NCI-H345 (cell line): ENCODE data around the gene EEA1.

Source experiments
- DNase-seq: peaks from one replicate; lab custom pipeline; 2025; lab: John Stamatoyannopoulos, UW

The EEA1 gene

GRCh38 chr12:92879698-92880322, 49.3 kb downstream of the EEA1 start:
- no peak for DNase-seq

- DNase-seq = no peak
Measured at GRCh38 chr12:92877904-92878303, 51.2 kb downstream of the EEA1 start.

- DNase-seq = no peak
Measured at GRCh38 chr12:92876496-92876895, 52.6 kb downstream of the EEA1 start.

GRCh38 chr12:92871116-92871515, 58.0 kb downstream of the EEA1 start:
- no peak for DNase-seq

GRCh38 chr12:92866418-92866817, 62.7 kb downstream of the EEA1 start:
- DNase-seq = no peak

GRCh38 chr12:92863251-92863650, 65.8 kb downstream of the EEA1 start:
- no peak for DNase-seq

GRCh38 chr12:92861381-92861780, 67.7 kb downstream of the EEA1 start:
- DNase-seq = no peak

- no peak for DNase-seq
Measured at GRCh38 chr12:92860521-92860920, 68.6 kb downstream of the EEA1 start.

GRCh38 chr12:92859650-92860386, 69.3 kb downstream of the EEA1 start:
- DNase-seq = peak; percentile 79

GRCh38 chr12:92857818-92858217, 71.3 kb downstream of the EEA1 start:
- no peak for DNase-seq

GRCh38 chr12:92854344-92854743, 74.8 kb downstream of the EEA1 start:
- DNase-seq = no peak

GRCh38 chr12:92848740-92849139, 80.4 kb downstream of the EEA1 start:
- no peak for DNase-seq

GRCh38 chr12:92847368-92847767, 81.7 kb downstream of the EEA1 start:
- DNase-seq = no peak

GRCh38 chr12:92845329-92845728, 83.8 kb downstream of the EEA1 start:
- DNase-seq = no peak

GRCh38 chr12:92844151-92844763, 84.8 kb downstream of the EEA1 start:
- DNase-seq = no peak

GRCh38 chr12:92829686-92830282, 99.3 kb downstream of the EEA1 start:
- no peak for DNase-seq

GRCh38 chr12:92828565-92828964, 100.5 kb downstream of the EEA1 start:
- DNase-seq = no peak

GRCh38 chr12:92827836-92828431, 101.2 kb downstream of the EEA1 start:
- peak; percentile 14 for DNase-seq

- no peak for DNase-seq
Measured at GRCh38 chr12:92821142-92821541, 108.0 kb downstream of the EEA1 start.

GRCh38 chr12:92814584-92814983, 114.5 kb downstream of the EEA1 start:
- no peak for DNase-seq

GRCh38 chr12:92810370-92810769, 118.7 kb downstream of the EEA1 start:
- DNase-seq = no peak

GRCh38 chr12:92803903-92804302, 125.2 kb downstream of the EEA1 start:
- no peak for DNase-seq

- no peak for DNase-seq
Measured at GRCh38 chr12:92802906-92803305, 126.2 kb downstream of the EEA1 start.
